Panc1 (cell line): Measurements from ENCODE around the gene CYP2R1. TPM values are rescaled to one million over a fixed set of nuclear protein-coding genes. Genes with fewer than 3 reads are reported as not detected.

Experiments used
- ATAC-seq: fragments of 200-7000 bp; cut with Tn5 transposase; 2 replicates; pipeline ENCODE4 v1.9.1; 2020; ENCODE audit warnings: mild to moderate bottlenecking, moderate library complexity
- BruUV-seq: library from RNA; stranded (reverse); fragments of 400-500 nt; replicated peaks from 2 replicates; lab custom pipeline; 2021; lab: Mats Ljungman, UMichigan
- CTCF ChIA-PET: fragments of 300-600 bp; sonication (Branson Sonifier 250); formaldehyde crosslinking; loops from one replicate; lab custom pipeline; 2022; ENCODE audit warnings: antibody characterized with exemption; lab: Charles Lee
- POLR2A ChIA-PET: fragments of 300-600 bp; sonication (Branson Sonifier 250); formaldehyde crosslinking; loops from one replicate; lab custom pipeline; 2022; ENCODE audit warnings: antibody characterized with exemption; lab: Charles Lee
- DNase-seq: peaks from one replicate; pipeline ENCODE4 v3.0.0-alpha.2; 2010; ENCODE audit warnings: low read depth, low spot score
- H3K27ac ChIP-seq: 2 replicates; pipeline ENCODE4 v1.5.1; 2011; ENCODE audit warnings: mild to moderate bottlenecking, low read length, inconsistent platforms
- H3K27me3 ChIP-seq: fragments of 200-500 bp; sonication (Bioruptor generic); 2 replicates; pipeline ENCODE4 v1.6.0; 2014; ENCODE audit warnings: low read length, inconsistent platforms; ENCODE audit not compliant: control insufficient read depth, insufficient read depth
- H3K36me3 ChIP-seq: fragments of 200-500 bp; sonication (Bioruptor generic); 2 replicates; pipeline ENCODE4 v1.5.1; 2014; ENCODE audit warnings: inconsistent platforms, mild to moderate bottlenecking, low read length, moderate library complexity; ENCODE audit not compliant: control insufficient read depth, insufficient read depth
- H3K4me1 ChIP-seq: 2 replicates; pipeline ENCODE4 v1.5.1; 2011; ENCODE audit warnings: inconsistent platforms, mild to moderate bottlenecking, low read length, moderate library complexity; ENCODE audit not compliant: control insufficient read depth, insufficient read depth
- H3K4me3 ChIP-seq, 2 experiments: 2 replicates each; pipeline ENCODE4 v1.5.1; 2011 to 2012; ENCODE audit warnings: low read depth in 2 of 2, low read length in 2 of 2, mild to moderate bottlenecking in 2 of 2, inconsistent platforms in 1 of 2, moderate library complexity in 1 of 2
- H3K9me3 ChIP-seq: fragments of 200-500 bp; sonication (Bioruptor generic); 2 replicates; pipeline ENCODE4 v1.5.1; 2014; ENCODE audit warnings: low read depth, mild to moderate bottlenecking, inconsistent platforms, low read length, moderate library complexity; ENCODE audit not compliant: control insufficient read depth, insufficient read depth
- CTCF ChIP-seq: fragments of 450-650 bp; IDR thresholded peaks from 2 replicates; pipeline ENCODE4 v1.5.1; 2017; ENCODE audit warnings: mild to moderate bottlenecking
- POLR2AphosphoS5 ChIP-seq: IDR thresholded peaks from 2 replicates; pipeline ENCODE4 v1.6.1; 2012; ENCODE audit warnings: mild to moderate bottlenecking, low read depth, low read length, moderate library complexity
- REST ChIP-seq, 2 experiments: IDR thresholded peaks; 2 replicates each; pipeline ENCODE4 v1.6.1; 2011 to 2012; ENCODE audit warnings: low read depth in 2 of 2, control low read depth in 1 of 2, low read length in 1 of 2, mild to moderate bottlenecking in 1 of 2, moderate library complexity in 1 of 2; ENCODE audit not compliant: insufficient read depth in 1 of 2
- SIN3A ChIP-seq: IDR thresholded peaks from 2 replicates; pipeline ENCODE4 v1.6.1; 2012; ENCODE audit warnings: low read depth, mild to moderate bottlenecking, low read length, moderate library complexity, borderline replicate concordance; ENCODE audit not compliant: insufficient read depth
- TCF7L2 ChIP-seq: IDR thresholded peaks from 2 replicates; pipeline ENCODE4 v1.6.1; 2011; ENCODE audit warnings: mild to moderate bottlenecking, low read depth, low read length, inconsistent platforms
- in situ Hi-C: cut with HindIII; loops from 2 replicates; pipeline ENCODE4 v1.10.0; 2016; ENCODE audit warnings: low sequenced_read_pairs, low pct_unique_long_range_greater_than_20kb
- intact Hi-C: fragments of 100-400 bp; cut with micrococcal nuclease; formaldehyde crosslinking; loops from one replicate; pipeline ENCODE4 v1.10.0; 2022; ENCODE audit not compliant: unreplicated experiment
- total RNA-seq: library from RNA; stranded (reverse); gene quantifications from one replicate; pipeline ENCODE4 v1.2.1, GENCODE V29; 2021; ENCODE audit not compliant: unreplicated experiment

Gene CYP2R1
- total RNA-seq, 1 experiment from 2014 or later = 11.2 TPM

- DNase-seq (no peak), ATAC-seq (no peak)
- Histone ChIP-seq H3K36me3 (no peaks in the 10 kb centered on the region), H3K9me3 (no peaks in the 10 kb centered on the region), H3K4me1 (no peaks in the 10 kb centered on the region), H3K27me3 (no peaks in the 10 kb centered on the region), H3K4me3 (no peak overlapping the region), H3K27ac (no peak overlapping the region)
- intact Hi-C loops (no loop called here), in situ Hi-C loops (no loop called here)
- ChIA-PET CTCF (no interaction called here), POLR2A (interaction anchor here (0.6 kb wide), 1 partner anchor 505 kb away, joined by 5 read pairs; no protein-coding TSS in a partner anchor)
- no peak for TF ChIP-seq SIN3A
- no peak for TF ChIP-seq REST (IDR thresholded peaks at IDR 0.05; ENCODE audit: insufficient read depth in 1 of 2, low read depth in 2 of 2, low read length in 1 of 2)
- no peak for TF ChIP-seq TCF7L2
- no peak for TF ChIP-seq CTCF
- no peak for TF ChIP-seq POLR2AphosphoS5
- BruUV-seq = no TSS peak
Measured at GRCh38 chr11:14860511-14860910, 31.5 kb downstream of the CYP2R1 start.

- H3K27me3 ChIP-seq = no peaks in the 10 kb centered on the region
- ChIA-PET POLR2A (no interaction called here), CTCF (no interaction called here)
- DNase-seq = no peak
- intact Hi-C loops (no loop called here), in situ Hi-C loops (no loop called here)
- no peaks in the 10 kb centered on the region for H3K9me3 ChIP-seq
- H3K4me1 ChIP-seq = no peaks in the 10 kb centered on the region
- no peak overlapping the region for H3K4me3 ChIP-seq
- no peaks in the 10 kb centered on the region for H3K36me3 ChIP-seq
- BruUV-seq = no TSS peak
- ATAC-seq = no peak
- TF ChIP-seq POLR2AphosphoS5 = no peak
- TF ChIP-seq TCF7L2 = no peak
- no peak for TF ChIP-seq REST (IDR thresholded peaks at IDR 0.05; ENCODE audit: insufficient read depth in 1 of 2, low read depth in 2 of 2, low read length in 1 of 2)
- TF ChIP-seq SIN3A = no peak
- TF ChIP-seq CTCF = no peak
- no peak overlapping the region for H3K27ac ChIP-seq
Measured at GRCh38 chr11:14858404-14858803, 33.6 kb downstream of the CYP2R1 start.
